Mesodermal cell (in vitro differentiated cells): ENCODE measurements around the gene IL34.

Source experiments
- H3K27ac ChIP-seq: 2 replicates; pipeline ENCODE4 v1.7.0; 2013; ENCODE audit warnings: mild to moderate bottlenecking, low read depth, low read length, moderate library complexity; ENCODE audit not compliant: severe bottlenecking
- H3K36me3 ChIP-seq: 2 replicates; pipeline ENCODE4 v1.7.1; 2013; ENCODE audit warnings: mild to moderate bottlenecking, low read length, moderate library complexity; ENCODE audit not compliant: control insufficient read depth, insufficient read depth
- H3K4me1 ChIP-seq: one replicate; pipeline ENCODE4 v1.7.1; 2013; ENCODE audit warnings: mild to moderate bottlenecking, low read length; ENCODE audit not compliant: insufficient read depth, control insufficient read depth, poor library complexity, severe bottlenecking
- H3K4me3 ChIP-seq: 2 replicates; pipeline ENCODE4 v1.7.0; 2013; ENCODE audit warnings: low read length, control low read depth, mild to moderate bottlenecking; ENCODE audit not compliant: insufficient read depth, poor library complexity, severe bottlenecking; ENCODE audit errors: extremely low read depth
- H3K9me3 ChIP-seq: 2 replicates; pipeline ENCODE4 v1.7.1; 2013; ENCODE audit warnings: mild to moderate bottlenecking, low read length, moderate library complexity; ENCODE audit not compliant: control insufficient read depth
- WGBS, 2 experiments: methylation state at CpG; one replicate each; pipeline ENCODE4 v1.1.5; 2013; ENCODE audit warnings: missing lambda C conversion rate in 2 of 2; ENCODE audit not compliant: insufficient coverage in 2 of 2; 5-methylcytosine and 5-hydroxymethylcytosine counted together

The IL34 gene

GRCh38 chr16:70649300-70649699 lies 2.9 kb downstream of the IL34 start:
- no peak overlapping the region for H3K4me3 ChIP-seq
- no peak overlapping the region for H3K27ac ChIP-seq
- no peaks in the 10 kb centered on the region for H3K4me1 ChIP-seq
- H3K36me3 ChIP-seq: no peaks in the 10 kb centered on the region
- H3K9me3 ChIP-seq: no peaks in the 10 kb centered on the region
- WGBS, 2 experiments: 82 to 90% methylated on average over 3 to 4 of the region's 7 CpGs

DNA sequence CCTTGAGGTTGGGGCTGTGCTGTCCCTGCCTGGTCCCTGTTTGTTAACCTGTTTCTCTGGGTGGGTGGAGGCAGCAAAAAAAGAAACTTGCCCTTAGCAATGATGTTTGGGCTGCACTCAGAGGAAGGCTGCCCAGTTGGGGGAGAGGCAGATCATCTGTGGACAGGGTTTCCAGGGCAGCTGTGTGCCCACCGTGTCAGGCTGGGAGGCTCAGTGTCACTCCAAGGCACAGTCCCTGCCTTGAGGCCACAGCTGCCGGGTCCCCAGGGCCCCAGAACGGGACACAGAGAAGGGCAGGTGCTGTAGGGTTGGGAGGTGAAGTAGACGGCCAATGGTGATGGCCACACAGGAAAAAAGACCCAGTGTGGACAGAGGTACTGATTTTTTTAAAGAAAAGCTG lies 3.9 kb downstream of the IL34 start:
- no peaks in the 10 kb centered on the region for H3K9me3 ChIP-seq
- H3K36me3 ChIP-seq: no peaks in the 10 kb centered on the region
- 75 to 77% methylated on average over 4 of the region's 4 CpGs for WGBS, 2 experiments
- H3K4me3 ChIP-seq: no peak overlapping the region
- no peaks in the 10 kb centered on the region for H3K4me1 ChIP-seq
- H3K27ac ChIP-seq: no peak overlapping the region

- 68 to 96% methylated on average over 2 to 3 of the region's 3 CpGs for WGBS, 2 experiments
- Histone ChIP-seq H3K9me3 (no peaks in the 10 kb centered on the region), H3K27ac (no peak overlapping the region), H3K36me3 (no peaks in the 10 kb centered on the region), H3K4me3 (no peak overlapping the region), H3K4me1 (no peaks in the 10 kb centered on the region)
These were observed 5.2 kb downstream of the IL34 start for GRCh38 chr16:70651524-70651923.

GRCh38 chr16:70652322-70652721 lies 6.0 kb downstream of the IL34 start:
- H3K9me3 ChIP-seq: no peaks in the 10 kb centered on the region
- no CpG with 5 or more reads among the region's 2 CpGs for WGBS, 2 experiments

DNA sequence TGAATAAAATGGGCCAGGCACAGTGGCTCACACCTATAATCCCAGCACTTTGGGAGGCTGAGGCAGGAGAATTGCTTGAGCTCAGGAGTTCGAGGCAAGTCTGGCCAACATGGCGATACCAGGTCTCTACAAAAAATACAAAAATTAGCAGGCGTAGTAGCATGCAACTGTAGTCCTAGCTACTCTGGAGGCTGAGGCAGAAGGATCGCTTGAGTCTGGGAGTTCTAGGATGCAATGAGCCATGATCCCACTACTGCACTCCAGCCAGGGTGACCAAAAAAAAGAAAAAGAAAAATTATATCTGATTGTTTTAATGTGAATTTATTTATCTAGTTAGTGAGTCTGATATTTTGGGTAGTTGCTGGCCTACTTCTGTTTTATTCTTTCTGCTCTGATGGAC lies 7.0 kb downstream of the IL34 start:
- Histone ChIP-seq H3K36me3 (no peaks in the 10 kb centered on the region), H3K4me3 (no peak overlapping the region), H3K9me3 (no peaks in the 10 kb centered on the region), H3K27ac (no peak overlapping the region), H3K4me1 (no peaks in the 10 kb centered on the region)
- WGBS, 2 experiments: 76 to 86% methylated on average over 4 of the region's 4 CpGs

More at GRCh38 chr16:70652322-70652721, 6.0 kb downstream of the IL34 start:
- no peaks in the 10 kb centered on the region for H3K36me3 ChIP-seq
- H3K4me3 ChIP-seq: no peak overlapping the region
- H3K27ac ChIP-seq: no peak overlapping the region
- no peaks in the 10 kb centered on the region for H3K4me1 ChIP-seq

DNA sequence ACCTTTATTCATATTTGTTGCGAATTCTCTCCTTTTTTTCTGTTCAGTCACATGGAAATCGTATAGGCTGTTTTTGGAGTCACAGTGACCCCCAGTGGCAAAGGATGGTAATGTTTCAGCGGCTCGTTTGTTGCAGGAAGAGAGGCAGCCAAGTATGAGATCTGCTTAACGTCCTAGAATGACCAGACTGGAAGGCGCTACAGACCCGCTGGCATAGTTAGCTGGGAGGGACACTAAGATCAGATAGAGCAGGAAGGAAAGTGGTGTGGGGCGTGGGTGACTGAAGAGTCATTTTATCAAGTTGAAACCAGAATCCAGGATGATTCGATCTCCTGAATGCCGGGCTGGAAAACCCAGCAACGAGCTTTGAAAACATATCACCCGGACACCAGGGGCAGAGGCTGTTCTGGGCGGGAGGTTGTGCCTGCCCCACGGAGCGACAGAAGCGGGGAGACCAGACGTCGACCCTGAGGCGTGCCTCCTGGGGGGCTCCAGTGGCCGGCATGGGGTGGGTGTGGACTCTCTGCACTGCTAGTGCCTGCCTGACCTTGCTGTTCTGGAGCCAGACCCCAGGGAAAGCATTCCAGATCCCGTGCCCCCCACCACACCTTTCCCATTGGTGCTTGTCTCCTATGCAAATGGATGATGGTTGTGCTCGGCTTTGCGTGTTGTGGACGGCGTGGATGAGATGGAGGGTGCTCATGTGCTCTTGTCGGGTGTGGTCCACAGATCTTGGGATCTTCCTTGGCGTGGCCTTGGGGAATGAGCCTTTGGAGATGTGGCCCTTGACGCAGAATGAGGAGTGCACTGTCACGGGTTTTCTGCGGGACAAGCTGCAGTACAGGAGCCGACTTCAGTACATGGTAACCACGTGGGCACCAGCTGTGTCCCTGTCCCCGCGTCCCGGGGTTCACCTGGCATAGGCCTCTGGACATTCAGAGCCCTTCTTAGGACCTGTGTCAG lies 7.7 kb downstream of the IL34 start:
- H3K4me1 ChIP-seq: no peaks in the 10 kb centered on the region
- WGBS, 2 experiments: 69 to 72% methylated on average over 30 to 33 of the region's 35 CpGs
- H3K27ac ChIP-seq: peak overlapping the region; percentile 54
- no peaks in the 10 kb centered on the region for H3K9me3 ChIP-seq
- H3K4me3 ChIP-seq: no peak overlapping the region
- H3K36me3 ChIP-seq: no peaks in the 10 kb centered on the region

GRCh38 chr16:70656065-70656711 lies 9.8 kb downstream of the IL34 start:
- H3K9me3 ChIP-seq: no peaks in the 10 kb centered on the region
- H3K27ac ChIP-seq: no peak overlapping the region
- 88 to 91% methylated on average over 5 to 6 of the region's 8 CpGs for WGBS, 2 experiments

GRCh38 chr16:70656712-70657263 lies 10.4 kb downstream of the IL34 start:
- WGBS, 2 experiments: 78 to 91% methylated on average over 20 to 22 of the region's 22 CpGs
- Histone ChIP-seq H3K27ac (no peak overlapping the region), H3K9me3 (no peaks in the 10 kb centered on the region), H3K36me3 (no peaks in the 10 kb centered on the region), H3K4me1 (no peaks in the 10 kb centered on the region), H3K4me3 (no peak overlapping the region)

More at GRCh38 chr16:70656065-70656711, 9.8 kb downstream of the IL34 start:
- Histone ChIP-seq H3K4me3 (no peak overlapping the region), H3K4me1 (no peaks in the 10 kb centered on the region), H3K36me3 (no peaks in the 10 kb centered on the region)

- Histone ChIP-seq H3K4me1 (no peaks in the 10 kb centered on the region), H3K4me3 (no peak overlapping the region), H3K9me3 (no peaks in the 10 kb centered on the region), H3K36me3 (no peaks in the 10 kb centered on the region), H3K27ac (no peak overlapping the region)
- 85 to 90% methylated on average over 4 to 6 of the region's 7 CpGs for WGBS, 2 experiments
These were observed 11.6 kb downstream of the IL34 start for GRCh38 chr16:70657956-70658355.

- 89 to 98% methylated on average over 4 of the region's 5 CpGs for WGBS, 2 experiments
- H3K36me3 ChIP-seq: peaks cover 3% of the 10 kb centered on the region
- no peaks in the 10 kb centered on the region for H3K9me3 ChIP-seq
- no peak overlapping the region for H3K4me3 ChIP-seq
- H3K4me1 ChIP-seq: peaks cover 6% of the 10 kb centered on the region
- H3K27ac ChIP-seq: no peak overlapping the region
These were observed 12.6 kb downstream of the IL34 start for GRCh38 chr16:70658921-70659320.
